ENCODE measurements around the gene FHOD1. TPM values are rescaled to one million over a fixed set of nuclear protein-coding genes. Genes with fewer than 3 reads are reported as not detected.

FHOD1 gene
- total and polyA plus RNA-seq, 2 of the 13 experiments (the other 11 are each of a cell fraction or from before 2014, with no cell fraction given): 20.0 to 20.8 TPM

- TF ChIP-seq, protein P1, sequence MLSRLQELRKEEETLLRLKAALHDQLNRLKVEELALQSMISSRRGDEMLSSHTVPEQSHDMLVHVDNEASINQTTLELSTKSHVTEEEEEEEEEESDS (CRISPR knock-in tag; IDR thresholded peaks at IDR 0.05; ENCODE audit: borderline replicate concordance): no peak
- no peak for TF ChIP-seq CENPX (CRISPR knock-in tag; IDR thresholded peaks at IDR 0.05)
These were observed 55.1 kb downstream of the FHOD1 start, which contains the start of gene E2F4 (continued) for GRCh38 chr16:67191995-67192681.

DNA sequence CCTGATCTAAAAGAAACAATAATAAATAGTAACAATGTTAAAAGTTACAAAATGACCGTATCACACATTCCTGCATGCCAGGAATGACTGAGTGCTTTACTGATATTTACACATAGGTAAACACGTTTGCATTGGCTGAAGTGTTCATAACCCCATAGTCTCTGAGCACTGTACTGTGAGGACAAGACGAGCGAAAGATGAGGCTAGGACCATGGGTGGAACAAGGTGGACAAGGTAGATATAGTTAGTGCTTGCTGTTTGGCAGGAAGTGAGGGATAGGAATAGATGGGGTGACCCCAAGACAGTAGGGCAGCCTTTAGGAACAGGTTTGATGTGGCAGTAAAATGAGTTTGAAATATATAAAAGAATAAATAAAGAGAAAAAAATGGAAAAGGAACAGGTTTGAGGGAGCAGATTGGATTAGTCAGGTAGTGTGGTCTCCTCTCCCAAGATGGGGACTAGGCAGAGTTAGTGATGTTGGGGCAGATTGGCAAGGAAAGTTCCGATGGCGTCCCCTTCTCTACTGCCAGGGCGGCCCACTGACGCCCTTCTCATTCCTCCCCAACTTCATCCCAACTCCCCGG, 55.8 kb downstream of the FHOD1 start:
- peaks cover 20 to 30% of the 10 kb centered on the region in 2 experiments for H3K36me3 ChIP-seq (replicated peaks in 1 of 2; ENCODE audit: control insufficient read depth in 1 of 2, insufficient read depth in 2 of 2, low read length in 2 of 2)
- FAIRE-seq (no peak), ATAC-seq (0 out of 3 replicates have a peak, but pooled peaks have one; percentile 4), DNase-seq (ENCODE audit: low spot score) (no peak)
- peak overlapping the region; percentile 84 to 99 (median 97) for H3K4me3 ChIP-seq (replicated peaks in 1 of 3; ENCODE audit: insufficient read depth in 1 of 3, low read depth in 2 of 3, low read length in 3 of 3)
- H3K4me1 ChIP-seq (ENCODE audit: insufficient read depth, low read length): peaks cover 45% of the 10 kb centered on the region
- POLR2A ChIA-PET: interaction anchor here (0.9 to 1.9 kb wide), 2 partner anchors 9 to 18 kb away, joined by 3 to 7 read pairs; no protein-coding TSS in a partner anchor
- BruUV-seq (replicated peaks): no TSS peak
- H3K27ac ChIP-seq (ENCODE audit: extremely low read length, insufficient read depth, low read length): no peak overlapping the region
- intact Hi-C loops (cut with micrococcal nuclease; ENCODE audit: unreplicated experiment): no loop called here
- peaks cover 21% of the 10 kb centered on the region for H3K79me2 ChIP-seq (ENCODE audit: insufficient read depth, low read length)
- CTCF ChIA-PET (ENCODE audit: low intra/inter-chr PET ratio, low total read pairs): no interaction called here
- no peaks in the 10 kb centered on the region; the same call in 1 of the 2 replicates for H4K20me1 ChIP-seq (ENCODE audit: insufficient read depth, low read length)
- H3K9ac ChIP-seq (ENCODE audit: insufficient read depth, low read depth, low read length): peak overlapping the region; percentile 3; the same call in 1 of the 2 replicates
- peaks cover 7 to 16% of the 10 kb centered on the region in 2 experiments; a peak in 2 of 5 replicates for H3K27me3 ChIP-seq (ENCODE audit: control insufficient read depth in 1 of 2, insufficient read depth in 2 of 2, low read length in 2 of 2)
- no peaks in the 10 kb centered on the region for H3K9me3 ChIP-seq (ENCODE audit: low read length)
- in situ Hi-C loops (cut with HindIII; ENCODE audit: extremely low pct_ligation_motif_present, low pct_unique_long_range_greater_than_20kb): no loop called here
- 3% methylated on average over 9 of the region's 9 CpGs for WGBS (ENCODE audit: low lambda C conversion rate)
- H3K4me2 ChIP-seq (ENCODE audit: low read depth, low read length): peak overlapping the region; percentile 97
- H2AFZ ChIP-seq (ENCODE audit: low read length): peak overlapping the region; percentile 75
- TF ChIP-seq ZBTB21 (CRISPR knock-in tag; IDR thresholded peaks at IDR 0.05) (0 out of 2 replicates have a peak, but pooled peaks have one; percentile 14), ZIK1 (CRISPR knock-in tag; IDR thresholded peaks at IDR 0.05; ENCODE audit: borderline replicate concordance, low read depth) (peak; percentile 25; the same call in 1 of the 2 replicates), SOX13 (IDR thresholded peaks at IDR 0.05) (peak; percentile 28; the same call in 1 of the 2 replicates), SOX13 (CRISPR knock-in tag; conservative IDR thresholded peaks at IDR 0.05 in 1 of 2, IDR thresholded peaks at IDR 0.05 in 1 of 2) (no peak), WIZ (CRISPR knock-in tag; IDR thresholded peaks at IDR 0.05) (no peak), ZNF232 (CRISPR knock-in tag; IDR thresholded peaks at IDR 0.05; ENCODE audit: borderline replicate concordance) (0 out of 2 replicates have a peak, but pooled peaks have one; percentile 43), ZSCAN20 (CRISPR knock-in tag; IDR thresholded peaks at IDR 0.05; ENCODE audit: borderline replicate concordance) (0 out of 2 replicates have a peak, but pooled peaks have one; percentile 45), SMAD3 (CRISPR knock-in tag; IDR thresholded peaks at IDR 0.05) (0 out of 2 replicates have a peak, but pooled peaks have one; percentile 5), ZNF772 (CRISPR knock-in tag; IDR thresholded peaks at IDR 0.05) (no peak), ZNF709 (CRISPR knock-in tag; IDR thresholded peaks at IDR 0.05) (0 out of 2 replicates have a peak, but pooled peaks have one; percentile 2), SMARCE1 (IDR thresholded peaks at IDR 0.05; ENCODE audit: borderline replicate concordance) (no peak), ZFP37 (CRISPR knock-in tag; IDR thresholded peaks at IDR 0.05; ENCODE audit: borderline replicate concordance) (0 out of 2 replicates have a peak, but pooled peaks have one; percentile 23), LRRFIP1 (CRISPR knock-in tag; conservative IDR thresholded peaks at IDR 0.05) (0 out of 2 replicates have a peak, but pooled peaks have one; percentile 31)
- TF ChIP-seq, protein P2, sequence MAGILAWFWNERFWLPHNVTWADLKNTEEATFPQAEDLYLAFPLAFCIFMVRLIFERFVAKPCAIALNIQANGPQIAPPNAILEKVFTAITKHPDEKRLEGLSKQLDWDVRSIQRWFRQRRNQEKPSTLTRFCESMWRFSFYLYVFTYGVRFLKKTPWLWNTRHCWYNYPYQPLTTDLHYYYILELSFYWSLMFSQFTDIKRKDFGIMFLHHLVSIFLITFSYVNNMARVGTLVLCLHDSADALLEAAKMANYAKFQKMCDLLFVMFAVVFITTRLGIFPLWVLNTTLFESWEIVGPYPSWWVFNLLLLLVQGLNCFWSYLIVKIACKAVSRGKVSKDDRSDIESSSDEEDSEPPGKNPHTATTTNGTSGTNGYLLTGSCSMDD (CRISPR knock-in tag; IDR thresholded peaks at IDR 0.05): 0 out of 2 replicates have a peak, but pooled peaks have one; percentile 24
